Hematopoietic multipotent progenitor cell treated with erythropoietin and hydrocortisone succinate and interleukin-3 and kit ligand, for 17 days (in vitro differentiated cells): ENCODE data around the gene COLEC11.
"Not testable (repeated sequence)": the region's sequence is repeated elsewhere in the genome, so short reads cannot be mapped to it uniquely, and the experiment has no call there.

Experiments
- DNase-seq: peaks from one replicate; pipeline ENCODE4 v3.0.0-alpha.2; 2015; ENCODE audit warnings: low spot score

COLEC11 gene

DNA sequence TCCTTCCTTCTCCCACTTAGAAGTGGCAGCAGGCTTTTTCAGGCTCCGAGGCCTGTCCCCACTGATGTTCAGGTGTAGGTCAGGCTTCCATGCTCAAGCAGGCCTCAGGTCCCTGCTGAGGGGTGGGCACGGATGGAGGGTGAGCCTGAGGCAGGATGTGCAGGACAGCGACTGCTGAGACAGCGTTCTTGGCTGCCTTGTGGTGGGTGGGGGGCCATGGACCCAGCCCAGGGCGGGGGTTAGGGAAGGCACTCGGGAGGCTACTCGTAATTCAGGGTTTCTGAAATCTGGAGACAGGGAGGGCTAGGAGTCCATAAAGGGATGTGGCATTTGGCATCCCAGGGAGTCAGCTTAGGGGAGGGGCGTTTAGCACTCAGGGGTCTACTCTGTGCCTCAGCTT lies 30.3 kb downstream of the COLEC11 start:
- DNase-seq: no peak

GRCh38 chr2:3626118-3626811 lies 31.4 kb downstream of the COLEC11 start:
- no peak for DNase-seq

DNA sequence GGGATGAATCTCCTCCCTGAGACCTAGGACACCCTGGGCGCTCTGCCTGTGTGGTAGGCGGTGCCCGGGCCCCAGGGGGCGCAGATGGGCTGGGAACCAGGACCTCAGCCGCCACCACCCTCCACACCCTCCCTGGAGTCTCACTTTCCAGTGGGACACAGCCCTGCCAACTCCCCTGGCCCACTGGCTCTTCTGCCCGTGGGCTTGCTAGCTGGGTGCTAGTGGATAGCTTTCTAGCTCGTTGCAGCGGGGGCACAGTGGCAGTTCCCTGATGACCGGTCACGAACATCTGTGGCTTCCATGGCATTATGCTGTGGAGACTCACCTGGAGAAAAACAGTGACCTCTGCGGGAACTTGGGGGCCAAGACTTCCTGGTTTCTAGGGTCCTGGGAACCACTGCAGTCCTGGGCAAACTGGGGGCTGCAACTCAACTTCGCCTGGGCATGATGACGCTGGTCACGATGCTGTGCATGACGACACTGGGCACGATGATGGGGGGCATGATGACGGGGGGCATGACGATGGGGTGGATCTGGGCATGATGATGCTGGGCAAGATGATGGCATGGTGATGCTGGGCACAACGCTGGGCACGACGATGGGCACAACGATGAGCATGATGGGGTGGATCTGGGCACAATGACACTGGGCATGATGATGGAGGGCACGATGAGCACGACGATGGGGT lies 32.0 kb downstream of the COLEC11 start:
- no peak for DNase-seq

- no peak for DNase-seq
Observed at GRCh38 chr2:3627500-3628100, 32.7 kb downstream of the COLEC11 start.

DNA sequence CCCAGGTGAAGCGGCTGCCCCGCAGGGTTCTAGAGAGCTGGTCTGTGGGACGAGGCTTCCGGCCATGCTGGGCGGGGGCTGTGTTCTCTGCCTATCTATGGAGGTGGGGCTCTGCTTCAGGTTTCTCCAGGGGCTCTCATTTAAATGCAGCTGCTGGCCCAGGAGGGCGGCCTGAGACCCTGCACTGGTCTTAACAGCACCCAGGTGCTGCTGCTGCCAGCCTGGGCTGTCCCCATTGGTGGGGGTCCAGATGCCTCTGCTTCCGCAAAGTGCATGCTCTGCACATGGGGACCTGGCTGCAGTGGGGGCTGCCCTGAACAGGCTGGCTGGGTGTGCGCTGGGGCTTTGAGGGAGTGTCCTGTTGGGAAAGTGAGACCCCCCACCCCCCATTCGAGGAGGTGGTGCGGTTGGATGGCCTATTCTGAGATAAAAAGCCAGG lies 33.3 kb downstream of the COLEC11 start:
- no peak for DNase-seq

GRCh38 chr2:3628800-3629199 lies 33.9 kb downstream of the COLEC11 start:
- DNase-seq: no peak

DNA sequence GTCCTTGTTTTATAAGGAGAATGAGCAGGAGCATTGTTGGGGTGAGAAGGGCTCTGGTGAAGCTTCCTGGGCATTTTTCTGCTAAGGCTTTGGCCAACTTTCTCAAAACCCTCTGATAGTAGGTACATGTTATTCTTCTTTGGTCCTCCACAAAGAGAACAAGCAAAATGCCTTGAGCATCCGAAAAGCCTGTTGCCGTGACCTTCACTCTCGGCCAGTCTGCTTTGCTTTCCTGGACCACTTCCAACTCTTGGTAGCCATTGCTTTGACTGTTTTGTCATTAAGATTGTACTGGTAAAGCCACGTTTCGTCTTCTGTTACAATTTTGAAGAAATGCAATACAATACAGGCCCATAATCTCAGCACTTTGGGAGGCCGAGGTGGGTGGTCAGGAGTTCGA lies 35.7 kb downstream of the COLEC11 start:
- DNase-seq: no peak

DNA sequence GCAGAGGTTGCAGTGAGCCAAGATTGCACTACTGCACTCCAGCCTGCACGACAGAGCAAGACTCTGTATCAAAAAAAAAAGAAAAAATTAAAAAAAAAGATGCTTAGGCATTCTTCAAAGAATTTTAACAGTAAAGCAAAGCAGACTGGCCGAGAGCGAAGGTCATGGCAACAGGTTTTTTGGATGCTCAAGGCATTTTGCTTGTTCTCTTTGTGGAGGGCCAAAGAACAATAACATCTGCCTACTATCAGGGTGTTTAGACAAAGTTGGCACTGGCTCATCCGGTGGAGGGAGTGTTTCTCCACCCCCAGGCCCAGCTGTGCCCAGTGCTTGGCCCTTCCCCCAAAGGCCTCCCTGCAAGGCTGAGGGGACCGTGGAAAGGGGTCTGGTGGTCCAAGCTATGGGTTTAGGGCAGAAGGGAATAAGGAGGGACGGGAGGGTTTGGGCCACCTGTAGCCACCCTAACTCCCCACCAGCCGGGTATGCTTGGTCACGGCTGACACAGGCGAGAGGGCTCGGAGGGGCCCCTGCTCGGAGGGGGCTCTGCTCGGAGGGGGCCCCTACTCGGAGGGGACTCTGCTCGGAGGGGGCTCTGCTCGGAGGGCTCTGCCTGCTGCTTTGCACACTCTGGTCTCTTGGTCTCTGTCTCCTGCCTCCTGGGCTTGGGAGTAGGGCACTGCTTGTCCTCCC lies 36.4 kb downstream of the COLEC11 start:
- DNase-seq: no peak

GRCh38 chr2:3631851-3632659 lies 37.1 kb downstream of the COLEC11 start:
- no peak for DNase-seq

DNA sequence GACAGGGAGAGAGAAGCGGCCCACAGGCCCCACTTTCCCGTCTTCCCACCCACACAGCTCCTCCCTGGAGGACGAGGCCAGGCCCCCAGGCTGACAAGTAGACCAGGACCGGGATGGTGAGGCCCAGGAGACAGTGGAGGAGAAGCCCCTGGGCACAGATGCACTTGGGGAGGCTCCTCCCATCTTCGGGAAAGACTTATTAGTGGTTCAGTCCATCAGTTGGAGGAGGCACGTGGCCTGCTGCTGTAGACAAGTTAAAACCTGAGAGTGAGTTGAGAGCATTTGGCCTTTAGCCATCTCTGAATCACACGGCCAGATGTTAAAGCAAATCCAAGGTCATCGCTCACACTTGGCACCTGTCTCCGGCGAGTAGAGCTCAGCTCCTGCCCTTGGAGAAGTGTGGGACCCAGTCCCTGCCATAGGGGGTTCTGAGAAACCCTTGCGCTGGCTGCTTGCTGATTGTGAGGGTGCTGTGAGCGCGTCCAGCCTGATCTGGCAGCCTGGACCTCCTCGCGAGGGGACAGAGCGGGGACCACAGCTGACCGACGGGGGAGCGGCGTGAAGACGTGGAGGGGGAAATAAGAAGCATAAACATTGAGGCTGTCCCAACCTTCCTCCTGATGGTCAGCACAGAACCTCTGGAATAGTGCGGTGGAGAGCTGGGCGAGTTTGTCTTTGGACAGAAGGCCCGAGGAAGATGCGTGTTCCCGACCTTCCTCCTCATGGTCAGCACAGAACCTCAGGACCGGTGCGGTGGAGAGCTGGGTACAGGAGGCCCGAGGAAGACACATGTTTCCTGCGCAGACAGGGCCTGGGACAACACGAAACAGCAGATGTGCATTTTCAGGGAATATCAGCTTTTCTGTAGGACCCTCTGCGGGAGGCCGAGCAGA lies 38.4 kb downstream of the COLEC11 start:
- no peak for DNase-seq

DNA sequence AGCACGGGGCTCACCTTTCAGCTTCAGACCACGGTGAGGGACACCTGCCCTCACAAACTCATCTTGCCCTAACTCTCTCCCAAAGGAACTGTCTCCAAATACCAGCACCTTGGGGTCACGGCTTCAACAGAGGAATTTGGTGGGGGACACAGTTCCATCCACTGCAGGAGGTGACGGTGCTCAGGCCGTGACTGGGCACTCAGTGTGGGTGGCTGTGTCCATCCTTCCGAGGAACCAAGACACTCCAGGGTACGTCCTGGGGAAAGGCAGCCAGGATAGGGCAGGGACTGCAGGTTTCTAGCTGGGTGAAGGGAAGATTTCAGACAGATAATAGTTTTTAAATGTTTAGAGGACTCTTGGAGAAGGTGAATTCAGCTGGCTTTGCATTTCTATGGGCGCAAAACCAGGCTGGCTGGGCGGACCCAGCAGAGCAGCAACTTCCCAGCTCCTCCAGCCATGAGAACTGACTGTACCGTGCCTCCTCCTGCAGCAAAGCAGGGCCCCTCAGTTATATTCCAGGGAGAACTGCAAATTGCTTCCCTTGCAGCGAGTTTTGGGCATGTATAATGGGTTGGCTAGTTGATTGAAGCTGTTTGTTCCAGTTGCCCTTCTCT lies 39.2 kb downstream of the COLEC11 start:
- DNase-seq: no peak

DNA sequence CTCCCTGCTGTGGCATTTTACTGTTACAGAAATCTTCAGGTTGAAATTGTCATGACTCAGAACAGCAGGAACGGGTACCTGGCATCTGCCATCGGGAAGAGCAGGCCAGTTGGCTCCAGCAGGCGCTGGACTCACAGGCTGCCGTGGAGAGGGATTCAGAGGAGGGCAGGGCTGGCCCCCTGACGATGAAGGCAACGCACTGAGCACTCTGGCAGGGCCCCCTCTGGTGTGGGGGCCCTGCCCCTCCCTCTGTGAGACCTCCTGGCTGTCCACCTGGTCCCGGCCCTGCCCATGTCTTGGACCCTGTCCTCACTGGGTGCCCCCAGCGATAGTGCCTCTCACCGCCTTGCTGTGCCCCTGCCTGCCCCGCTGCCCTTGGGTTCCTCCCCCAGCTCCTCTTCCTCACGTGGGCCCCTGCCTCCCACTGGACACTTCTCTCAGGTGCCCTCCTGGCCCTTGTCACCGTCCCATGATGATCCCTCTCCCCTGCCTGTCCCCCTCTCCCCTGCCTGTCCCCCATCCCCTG lies 39.7 kb downstream of the COLEC11 start:
- no peak for DNase-seq

- no peak for DNase-seq
Observed at GRCh38 chr2:3635171-3635974, 40.5 kb downstream of the COLEC11 start.

- not testable (repeated sequence) for DNase-seq
Observed at GRCh38 chr2:3635975-3636327, 41.0 kb downstream of the COLEC11 start.

DNA sequence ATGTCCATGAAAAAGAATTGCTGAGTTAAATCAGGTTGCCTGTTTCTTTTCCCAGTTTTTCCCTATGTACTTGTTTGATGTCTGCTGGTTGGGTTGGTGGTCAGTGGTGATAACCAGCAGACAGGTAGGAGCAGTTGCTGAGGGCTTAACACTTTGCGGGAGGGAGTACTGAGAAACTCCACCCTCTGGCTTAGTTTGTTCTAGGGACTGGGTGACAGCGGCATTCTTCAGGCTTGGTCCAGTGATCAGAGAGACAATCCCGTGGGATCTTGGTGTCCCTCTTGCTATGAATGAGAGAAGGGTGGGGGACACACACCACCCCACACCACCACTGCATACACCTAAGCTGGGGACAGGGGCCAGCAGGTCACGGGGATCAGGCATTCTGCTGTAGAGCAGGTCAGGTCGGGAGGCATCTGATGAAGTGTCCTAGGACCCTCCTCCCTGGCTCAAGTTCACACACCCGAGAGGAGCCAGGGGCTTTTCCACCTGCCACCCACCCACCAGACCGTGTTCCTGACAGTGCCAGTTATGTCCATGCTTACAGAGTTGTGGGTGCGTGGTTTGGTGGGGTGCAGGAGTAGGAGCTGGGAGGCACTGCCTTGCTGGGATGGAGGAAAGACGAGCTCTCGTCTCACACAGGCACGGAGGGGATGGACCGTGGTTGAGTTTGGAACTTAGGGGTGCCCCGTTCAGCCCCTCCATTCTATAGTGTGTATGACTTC lies 41.8 kb downstream of the COLEC11 start:
- DNase-seq: no peak

DNA sequence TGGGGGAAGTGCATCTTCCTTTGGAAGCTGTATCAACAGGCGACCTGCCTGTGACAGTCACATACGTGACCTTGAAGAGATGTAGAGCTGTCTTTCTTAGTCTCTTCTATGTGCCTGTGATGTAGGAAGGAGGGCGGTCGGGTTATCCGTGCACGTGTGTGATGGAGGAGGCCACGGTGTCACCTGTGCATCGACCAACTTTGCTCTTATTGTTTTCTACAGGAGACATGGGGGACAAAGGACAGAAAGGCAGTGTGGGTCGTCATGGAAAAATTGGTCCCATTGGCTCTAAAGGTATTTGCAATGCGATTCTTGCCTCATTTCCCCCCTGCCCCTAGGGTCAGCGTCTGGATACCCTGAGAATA lies 42.4 kb downstream of the COLEC11 start:
- DNase-seq: no peak

- DNase-seq: no peak
Observed at GRCh38 chr2:3637692-3638455, 43.0 kb downstream of the COLEC11 start.

GRCh38 chr2:3638456-3638810 lies 43.5 kb downstream of the COLEC11 start:
- DNase-seq: no peak
